HEK293 (cell line): ENCODE results near the gene N4BP3.

Experiments
- CTCF ChIA-PET: fragments of 350-600 bp; formaldehyde crosslinking; extraction: SDS; loops from one replicate; lab custom pipeline; 2021; ENCODE audit warnings: antibody characterized with exemption; lab: Yijun Ruan, JAX
- POLR2A ChIA-PET: fragments of 300-600 bp; formaldehyde crosslinking; extraction: SDS; loops from one replicate; lab custom pipeline; 2020; ENCODE audit warnings: antibody characterized with exemption, inconsistent platforms; lab: Yijun Ruan, JAX
- H3K27ac ChIP-seq: fragments of 200-500 bp; sonication (Bioruptor generic); 2 replicates; pipeline ENCODE4 v1.5.1; 2014; ENCODE audit warnings: low read depth, low read length, control low read depth, inconsistent platforms; ENCODE audit errors: extremely low read depth
- H3K36me3 ChIP-seq, 2 experiments: fragments of 200-500 bp in 1 of 2; sonication (Bioruptor generic) in 1 of 2; 1 replicate in 1 of 2; 2 replicates in 1 of 2; pipeline ENCODE4 v1.5.1; 2014 to 2017; ENCODE audit warnings: inconsistent platforms in 2 of 2, low read length in 2 of 2; ENCODE audit not compliant: control insufficient read depth in 2 of 2, insufficient read depth in 1 of 2
- H3K4me1 ChIP-seq: fragments of 200-500 bp; sonication (Bioruptor generic); 2 replicates; pipeline ENCODE4 v1.5.1; 2014; ENCODE audit warnings: mild to moderate bottlenecking, low read length, inconsistent platforms; ENCODE audit not compliant: control insufficient read depth, insufficient read depth
- H3K4me3 ChIP-seq: 2 replicates; pipeline ENCODE4 v1.5.1; 2011; ENCODE audit warnings: low read depth, mild to moderate bottlenecking, control low read depth, low read length, moderate library complexity
- H3K9me3 ChIP-seq: fragments of 200-500 bp; sonication (Bioruptor generic); 2 replicates; pipeline ENCODE4 v1.5.1; 2014; ENCODE audit warnings: low read depth, low read length, inconsistent platforms; ENCODE audit not compliant: control insufficient read depth, insufficient read depth
- EGR2 ChIP-seq: fragments of 450-650 bp; formaldehyde crosslinking; IDR thresholded peaks from 2 replicates; pipeline ENCODE4 v1.5.1; 2016; ENCODE audit warnings: low read depth, missing biosample characterization, missing genetic modification characterization
- HOXC10 ChIP-seq: sonication (generic); formaldehyde crosslinking; IDR thresholded peaks from 2 replicates; pipeline ENCODE4 v1.8.1; 2023; ENCODE audit warnings: mild to moderate bottlenecking, missing genetic modification reagents
- PRDM10 ChIP-seq: fragments of 450-650 bp; formaldehyde crosslinking; IDR thresholded peaks from 2 replicates; pipeline ENCODE4 v1.5.1; 2016; ENCODE audit warnings: missing biosample characterization, missing genetic modification characterization
- RBAK ChIP-seq: fragments of 450-650 bp; formaldehyde crosslinking; IDR thresholded peaks from 2 replicates; pipeline ENCODE4 v1.5.1; 2016; ENCODE audit warnings: missing biosample characterization, missing genetic modification characterization
- ZBTB49 ChIP-seq: fragments of 450-650 bp; formaldehyde crosslinking; IDR thresholded peaks from 2 replicates; pipeline ENCODE4 v1.5.1; 2016; ENCODE audit warnings: missing biosample characterization, missing genetic modification characterization, low read depth
- ZBTB7A ChIP-seq: fragments of 450-650 bp; formaldehyde crosslinking; IDR thresholded peaks from 2 replicates; pipeline ENCODE4 v1.5.1; 2016; ENCODE audit warnings: low read depth, missing biosample characterization, missing genetic modification characterization
- ZFHX2 ChIP-seq: fragments of 450-650 bp; formaldehyde crosslinking; conservative IDR thresholded peaks from 2 replicates; pipeline ENCODE4 v1.5.1; 2016; ENCODE audit warnings: missing biosample characterization, missing genetic modification characterization
- ZFP41 ChIP-seq: fragments of 450-650 bp; formaldehyde crosslinking; IDR thresholded peaks from 2 replicates; pipeline ENCODE4 v1.5.1; 2016; ENCODE audit warnings: missing biosample characterization, missing genetic modification characterization, borderline replicate concordance
- ZNF10 ChIP-seq: fragments of 450-650 bp; formaldehyde crosslinking; IDR thresholded peaks from 2 replicates; pipeline ENCODE4 v1.5.1; 2017; ENCODE audit warnings: missing biosample characterization, missing genetic modification characterization
- ZNF211 ChIP-seq: fragments of 450-650 bp; formaldehyde crosslinking; IDR thresholded peaks from 2 replicates; pipeline ENCODE4 v1.5.1; 2016; ENCODE audit warnings: low read depth, missing biosample characterization, missing genetic modification characterization
- ZNF366 ChIP-seq: fragments of 450-650 bp; formaldehyde crosslinking; conservative IDR thresholded peaks from 2 replicates; pipeline ENCODE4 v1.5.1; 2016; ENCODE audit warnings: missing biosample characterization, missing genetic modification characterization
- ZNF521 ChIP-seq: fragments of 450-650 bp; formaldehyde crosslinking; IDR thresholded peaks from 2 replicates; pipeline ENCODE4 v1.5.1; 2017; ENCODE audit warnings: missing biosample characterization, mild to moderate bottlenecking, missing genetic modification characterization
- ZNF544 ChIP-seq: fragments of 450-650 bp; formaldehyde crosslinking; IDR thresholded peaks from 2 replicates; pipeline ENCODE4 v1.5.0; 2017; ENCODE audit warnings: missing biosample characterization, missing genetic modification characterization
- ZNF660 ChIP-seq: fragments of 450-650 bp; IDR thresholded peaks from 2 replicates; pipeline ENCODE4 v1.5.1; 2018; ENCODE audit warnings: missing biosample characterization, mild to moderate bottlenecking, missing genetic modification characterization
- ZSCAN23 ChIP-seq: fragments of 450-650 bp; formaldehyde crosslinking; IDR thresholded peaks from 2 replicates; pipeline ENCODE4 v1.5.1; 2016; ENCODE audit warnings: missing biosample characterization, missing genetic modification characterization
- TF ChIP-seq, protein P1 (sequence below): fragments of 450-650 bp; formaldehyde crosslinking; IDR thresholded peaks from 2 replicates; pipeline ENCODE4 v1.5.1; 2016; ENCODE audit warnings: missing biosample characterization, missing genetic modification characterization
- TF ChIP-seq, protein P2 (sequence below): fragments of 450-650 bp; formaldehyde crosslinking; IDR thresholded peaks from 2 replicates; pipeline ENCODE4 v1.5.1; 2016; ENCODE audit warnings: missing biosample characterization, missing genetic modification characterization

Gene N4BP3

GRCh38 chr5:178107756-178108310, 5.5 kb upstream of the N4BP3 start:
- POLR2A ChIA-PET = no interaction called here
- no peaks in the 10 kb centered on the region for H3K36me3 ChIP-seq
- H3K4me1 ChIP-seq = no peaks in the 10 kb centered on the region
- no peak for TF ChIP-seq HOXC10 (CRISPR knock-in tag)
- TF ChIP-seq ZNF366 (tag by site-specific recombination) = no peak
- TF ChIP-seq, protein P1, sequence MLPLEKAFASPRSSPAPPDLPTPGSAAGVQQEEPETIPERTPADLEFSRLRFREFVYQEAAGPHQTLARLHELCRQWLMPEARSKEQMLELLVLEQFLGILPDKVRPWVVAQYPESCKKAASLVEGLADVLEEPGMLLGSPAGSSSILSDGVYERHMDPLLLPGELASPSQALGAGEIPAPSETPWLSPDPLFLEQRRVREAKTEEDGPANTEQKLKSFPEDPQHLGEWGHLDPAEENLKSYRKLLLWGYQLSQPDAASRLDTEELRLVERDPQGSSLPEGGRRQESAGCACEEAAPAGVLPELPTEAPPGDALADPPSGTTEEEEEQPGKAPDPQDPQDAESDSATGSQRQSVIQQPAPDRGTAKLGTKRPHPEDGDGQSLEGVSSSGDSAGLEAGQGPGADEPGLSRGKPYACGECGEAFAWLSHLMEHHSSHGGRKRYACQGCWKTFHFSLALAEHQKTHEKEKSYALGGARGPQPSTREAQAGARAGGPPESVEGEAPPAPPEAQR (tag by site-specific recombination) = no peak
- TF ChIP-seq ZNF521 (tag by site-specific recombination) = no peak
- TF ChIP-seq ZNF544 = no peak
- no peak for TF ChIP-seq ZBTB49 (tag by site-specific recombination)
- no peak for TF ChIP-seq ZFP41 (tag by site-specific recombination)
- no peak for TF ChIP-seq ZNF660 (tag by site-specific recombination)
- TF ChIP-seq, protein P2, sequence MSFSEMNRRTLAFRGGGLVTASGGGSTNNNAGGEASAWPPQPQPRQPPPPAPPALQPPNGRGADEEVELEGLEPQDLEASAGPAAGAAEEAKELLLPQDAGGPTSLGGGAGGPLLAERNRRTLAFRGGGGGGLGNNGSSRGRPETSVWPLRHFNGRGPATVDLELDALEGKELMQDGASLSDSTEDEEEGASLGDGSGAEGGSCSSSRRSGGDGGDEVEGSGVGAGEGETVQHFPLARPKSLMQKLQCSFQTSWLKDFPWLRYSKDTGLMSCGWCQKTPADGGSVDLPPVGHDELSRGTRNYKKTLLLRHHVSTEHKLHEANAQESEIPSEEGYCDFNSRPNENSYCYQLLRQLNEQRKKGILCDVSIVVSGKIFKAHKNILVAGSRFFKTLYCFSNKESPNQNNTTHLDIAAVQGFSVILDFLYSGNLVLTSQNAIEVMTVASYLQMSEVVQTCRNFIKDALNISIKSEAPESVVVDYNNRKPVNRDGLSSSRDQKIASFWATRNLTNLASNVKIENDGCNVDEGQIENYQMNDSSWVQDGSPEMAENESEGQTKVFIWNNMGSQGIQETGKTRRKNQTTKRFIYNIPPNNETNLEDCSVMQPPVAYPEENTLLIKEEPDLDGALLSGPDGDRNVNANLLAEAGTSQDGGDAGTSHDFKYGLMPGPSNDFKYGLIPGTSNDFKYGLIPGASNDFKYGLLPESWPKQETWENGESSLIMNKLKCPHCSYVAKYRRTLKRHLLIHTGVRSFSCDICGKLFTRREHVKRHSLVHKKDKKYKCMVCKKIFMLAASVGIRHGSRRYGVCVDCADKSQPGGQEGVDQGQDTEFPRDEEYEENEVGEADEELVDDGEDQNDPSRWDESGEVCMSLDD (tag by site-specific recombination) = no peak
- TF ChIP-seq PRDM10 (tag by site-specific recombination) = no peak
- H3K4me3 ChIP-seq = no peak overlapping the region
- no peaks in the 10 kb centered on the region for H3K9me3 ChIP-seq
- no peak overlapping the region for H3K27ac ChIP-seq
- CTCF ChIA-PET = interaction anchor here (1.1 kb wide), 1 partner anchor 28 kb away, joined by 4 read pairs; no protein-coding TSS in a partner anchor

DNA sequence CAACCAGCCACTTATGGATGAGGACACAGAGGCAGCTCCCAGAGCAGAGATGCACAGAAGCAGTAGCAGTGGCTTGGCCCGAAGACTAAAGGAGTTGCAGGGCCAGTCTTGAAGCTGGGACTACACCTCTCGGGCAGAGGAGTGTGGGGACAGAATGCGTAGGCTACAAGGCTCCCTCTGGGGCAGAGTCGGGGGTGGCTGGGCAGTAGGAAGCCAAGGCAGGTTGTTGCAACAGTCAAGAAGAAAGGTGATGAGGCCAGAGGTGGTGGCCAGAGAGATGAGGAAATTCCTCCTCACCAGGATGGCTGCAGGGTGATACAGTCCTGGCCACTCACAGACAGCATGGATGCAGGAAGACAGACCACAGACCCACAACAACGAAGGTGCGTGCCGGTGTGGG, 4.9 kb upstream of the N4BP3 start:
- Histone ChIP-seq H3K4me1 (no peaks in the 10 kb centered on the region), H3K9me3 (no peaks in the 10 kb centered on the region), H3K27ac (no peak overlapping the region), H3K4me3 (no peak overlapping the region), H3K36me3 (no peaks in the 10 kb centered on the region)
- TF ChIP-seq ZBTB7A (tag by site-specific recombination) = no peak
- TF ChIP-seq ZNF10 (tag by site-specific recombination) = no peak
- TF ChIP-seq ZNF211 = no peak
- TF ChIP-seq ZFHX2 (tag by site-specific recombination) = peak; percentile 47; the same call in 1 of the 2 replicates
- TF ChIP-seq RBAK (tag by site-specific recombination) = no peak
- TF ChIP-seq ZSCAN23 (tag by site-specific recombination) = no peak
- 0 out of 2 replicates have a peak, but pooled peaks have one; percentile 48 for TF ChIP-seq EGR2 (tag by site-specific recombination)
- ChIA-PET POLR2A (no interaction called here), CTCF (interaction anchor here (1.1 kb wide), 1 partner anchor 27 kb away, joined by 4 read pairs; no protein-coding TSS in a partner anchor)
